Mucosa of descending colon (tissue), 3 donors: ENCODE results near the gene ARL4A. TPM values are rescaled to one million over a fixed set of nuclear protein-coding genes. Genes with fewer than 3 reads are reported as not detected.
A peak's percentile ranks its signal among the peaks of the same experiment; 100 is the strongest.
"Not testable (repeated sequence)": the region's sequence is repeated elsewhere in the genome, so short reads cannot be mapped to it uniquely, and the experiment has no call there.

Experiments used
- ATAC-seq: fragments of 200-7000 bp; cut with Tn5 transposase; one replicate; pipeline ENCODE4 v1.9.1; 2020; ENCODE audit warnings: mild to moderate bottlenecking, moderate library complexity
- DNase-seq, 3 donors: peaks; one replicate each; pipeline ENCODE4 v3.0.0-alpha.2; 2020
- H3K36me3 ChIP-seq: fragments of 200-600 bp; one replicate; pipeline ENCODE4 v1.8.0; 2021; ENCODE audit warnings: low read depth, mild to moderate bottlenecking
- H3K4me1 ChIP-seq: fragments of 200-600 bp; one replicate; pipeline ENCODE4 v1.8.0; 2021; ENCODE audit warnings: low read depth, mild to moderate bottlenecking
- H3K4me3 ChIP-seq: fragments of 200-600 bp; one replicate; pipeline ENCODE4 v1.8.0; 2021; ENCODE audit warnings: mild to moderate bottlenecking
- H3K9me3 ChIP-seq: fragments of 200-600 bp; one replicate; pipeline ENCODE4 v1.8.0; 2021; ENCODE audit warnings: mild to moderate bottlenecking
- CTCF ChIP-seq: fragments of 200-600 bp; IDR thresholded peaks from one replicate; pipeline ENCODE4 v1.8.0; 2022; ENCODE audit warnings: antibody characterized with exemption, mild to moderate bottlenecking
- intact Hi-C, 2 donors: fragments of 100-400 bp; cut with DNase I in 1 of 2; cut with micrococcal nuclease in 1 of 2; formaldehyde crosslinking; loops; one replicate each; pipeline versions ENCODE4 v1.11.0 to v1.11.1; 2022; cut with DNase I, micrococcal nuclease
- total RNA-seq, 3 donors: library from RNA; stranded (reverse); fragmentation: NEBNext Ultra II Directional in 2 of 3; extraction: Animal tissue kit (Norgen Biotek cat#: 25700) in 2 of 3; gene quantifications; one replicate each; pipeline versions ENCODE4 v1.2.1 to v1.2.4, GENCODE V29; 2021 to 2023
- donor health status: DM: no; HTN: no; CAD: no; lungs with moderate emphysema.
- donor health status: DM: no; HTN: no; CAD: no.
- donor health status: DM: no; HTN: yes; CAD: no.

The ARL4A gene
- total RNA-seq, 3 donors from 2014 or later = 55.3 to 88.3 (median 73.4) TPM

GRCh38 chr7:12653518-12653917 lies 33.9 kb upstream of the ARL4A start:
- intact Hi-C loops = no loop called here
- no peak for ATAC-seq
- no peak for DNase-seq
- Histone ChIP-seq H3K9me3 (no peaks in the 10 kb centered on the region), H3K36me3 (no peaks in the 10 kb centered on the region), H3K4me3 (no peak overlapping the region), H3K4me1 (no peaks in the 10 kb centered on the region)
- no peak for TF ChIP-seq CTCF

GRCh38 chr7:12655161-12655560 lies 32.3 kb upstream of the ARL4A start:
- no peak overlapping the region for H3K4me3 ChIP-seq
- intact Hi-C loops = no loop called here
- no peaks in the 10 kb centered on the region for H3K36me3 ChIP-seq
- DNase-seq = no peak
- H3K4me1 ChIP-seq = no peaks in the 10 kb centered on the region
- TF ChIP-seq CTCF = no peak
- ATAC-seq = no peak
- no peaks in the 10 kb centered on the region for H3K9me3 ChIP-seq

DNA sequence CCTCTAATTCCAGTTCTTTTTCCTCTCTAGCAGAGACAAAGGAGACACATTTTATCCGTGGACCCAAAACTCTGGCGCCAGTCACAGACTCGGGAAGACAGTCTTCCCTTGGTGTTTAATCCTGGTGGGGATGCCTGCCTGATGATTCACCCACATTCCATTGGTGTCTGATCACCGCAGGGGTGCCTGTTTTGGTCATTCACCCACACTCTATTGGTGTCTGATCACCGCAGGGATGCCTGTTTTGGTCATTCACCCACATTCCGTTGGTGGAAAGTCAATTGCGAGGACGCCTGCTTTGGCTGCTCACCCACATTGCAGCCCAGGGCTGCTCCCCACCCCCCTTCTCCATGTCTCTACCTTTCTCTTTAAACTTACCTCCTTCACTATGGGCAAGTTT lies 27.0 kb upstream of the ARL4A start:
- H3K36me3 ChIP-seq, H3K4me1 ChIP-seq, ATAC-seq, H3K4me3 ChIP-seq, intact Hi-C loops, DNase-seq, H3K9me3 ChIP-seq: not testable (repeated sequence)

DNA sequence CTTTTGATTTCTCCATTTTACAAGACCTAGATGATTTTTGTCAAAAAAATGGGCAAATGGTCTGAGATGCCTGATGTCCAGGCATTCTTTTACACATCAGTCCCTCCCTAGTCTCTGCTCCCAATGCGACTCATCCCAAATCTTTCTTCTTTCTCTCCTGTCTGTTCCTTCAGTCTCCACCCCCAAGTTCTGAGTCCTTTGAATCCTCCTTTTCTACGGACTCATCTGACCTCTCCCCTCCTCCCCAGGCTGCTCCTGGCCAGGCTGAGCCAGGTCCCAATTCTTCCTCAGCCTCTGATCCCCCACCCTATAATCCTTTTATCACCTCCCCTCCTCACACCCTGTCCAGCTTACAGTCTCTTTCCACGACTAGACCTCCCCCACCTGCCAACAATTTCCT lies 26.4 kb upstream of the ARL4A start:
- DNase-seq, H3K4me1 ChIP-seq, intact Hi-C loops, H3K36me3 ChIP-seq, H3K9me3 ChIP-seq, H3K4me3 ChIP-seq, ATAC-seq: not testable (repeated sequence)

DNA sequence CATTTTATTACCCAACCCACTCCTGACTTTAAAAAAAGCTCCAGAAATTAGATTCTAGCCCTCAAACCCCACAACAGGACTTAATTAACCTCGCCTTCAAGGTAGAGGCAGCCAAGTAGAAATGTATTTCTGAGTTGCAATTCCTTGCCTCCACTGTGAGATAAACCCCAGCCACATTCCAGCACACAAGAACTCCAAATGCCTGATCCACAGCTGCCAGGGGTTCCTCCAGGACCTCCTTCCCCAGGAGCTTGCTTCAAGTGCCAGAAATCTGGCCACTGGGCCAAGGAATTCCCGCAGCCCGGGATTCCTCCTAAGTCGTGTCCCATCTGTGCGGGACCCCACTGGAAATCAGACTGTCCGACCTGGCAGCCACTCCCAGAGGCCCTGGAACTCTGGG lies 25.9 kb upstream of the ARL4A start:
- H3K9me3 ChIP-seq = no peaks in the 10 kb centered on the region
- intact Hi-C loops = no loop called here
- DNase-seq (no peak), ATAC-seq (no peak)
- no peak overlapping the region for H3K4me3 ChIP-seq
- TF ChIP-seq CTCF = no peak
- H3K36me3 ChIP-seq = no peaks in the 10 kb centered on the region
- H3K4me1 ChIP-seq = no peaks in the 10 kb centered on the region

GRCh38 chr7:12670000-12670729 lies 17.3 kb upstream of the ARL4A start:
- no peak for TF ChIP-seq CTCF
- H3K4me3 ChIP-seq = no peak overlapping the region
- intact Hi-C loops = no loop called here
- no peaks in the 10 kb centered on the region for H3K4me1 ChIP-seq
- ATAC-seq = peak; percentile 17
- DNase-seq = no peak
- no peaks in the 10 kb centered on the region for H3K36me3 ChIP-seq
- H3K9me3 ChIP-seq = no peaks in the 10 kb centered on the region
